ENCODE measurements around the gene DPP3.
"Not testable (repeated sequence)": the region's sequence is repeated elsewhere in the genome, so short reads cannot be mapped to it uniquely, and the experiment has no call there.

The DPP3 gene

GRCh38 chr11:66480117-66480938, at the start of gene DPP3:
Gene DPP3, plus strand, starts transcription at chr11:66480434. Its CDS starts 1,767 bp downstream, at chr11:66482201.
- FAIRE-seq (peak; percentile 46), DNase-seq (ENCODE audit: low spot score) (peak; percentile 85)

GRCh38 chr11:66431287-66431686, 48.9 kb upstream of the DPP3 start:
- DNase-seq (ENCODE audit: low spot score); FAIRE-seq: not testable (repeated sequence)

GRCh38 chr11:66431871-66432329, 48.3 kb upstream of the DPP3 start:
- FAIRE-seq; DNase-seq (ENCODE audit: low spot score): not testable (repeated sequence)

DNA sequence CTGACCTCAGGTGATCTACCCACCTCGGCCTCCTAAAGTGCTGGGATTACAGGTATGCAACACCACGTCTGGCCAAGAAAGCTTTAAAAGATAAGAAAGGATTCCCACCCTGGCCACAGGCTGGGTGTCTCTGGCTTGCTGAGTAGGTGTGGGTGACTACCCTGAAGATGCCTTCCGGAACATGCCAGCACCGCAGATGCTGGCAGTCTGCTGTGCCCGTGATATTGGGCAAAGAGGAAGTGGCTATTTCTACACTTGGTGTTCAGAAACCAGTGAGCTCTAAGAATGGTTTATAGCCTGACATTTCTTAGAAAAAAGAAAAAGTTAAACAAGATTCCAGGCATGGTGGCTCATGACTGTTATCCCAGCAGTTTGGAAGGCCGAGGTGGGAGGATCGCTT, 47.6 kb upstream of the DPP3 start:
- no peak for FAIRE-seq
- DNase-seq (ENCODE audit: low spot score): no peak

DNA sequence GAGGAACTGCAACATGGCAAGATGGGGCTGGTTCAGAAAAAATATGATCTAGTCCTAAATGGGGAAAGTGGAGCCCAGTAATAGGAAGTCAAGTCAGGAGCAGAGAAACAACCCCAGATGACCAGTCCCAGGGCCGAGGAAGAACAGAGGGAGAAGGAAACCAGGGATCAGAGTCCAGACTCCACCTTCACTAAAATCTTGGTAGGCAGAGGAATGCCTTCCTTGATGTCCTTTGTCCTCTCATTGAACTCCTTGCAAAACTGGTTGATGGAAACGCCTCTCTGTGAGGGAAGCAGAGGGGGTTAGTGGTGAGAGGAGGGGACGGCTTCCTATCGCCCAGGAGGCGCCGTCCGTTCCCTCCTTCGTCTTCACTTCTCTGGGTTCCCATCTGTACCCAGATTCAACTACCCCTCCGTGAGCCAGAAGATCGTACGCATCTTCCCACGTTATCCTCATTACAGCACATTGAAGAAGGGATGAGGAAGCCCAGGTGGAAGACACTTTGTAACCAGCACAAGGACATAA, 42.2 kb upstream of the DPP3 start:
- DNase-seq (ENCODE audit: low spot score) (no peak), FAIRE-seq (no peak)

- peak; percentile 84 for DNase-seq (ENCODE audit: low spot score)
- FAIRE-seq: peak; percentile 77
Measured at GRCh38 chr11:66438504-66439466, 41.4 kb upstream of the DPP3 start, which contains the start of gene MRPL11. Gene MRPL11, minus strand, starts transcription at chr11:66438848. Its CDS starts 94 bp downstream, at chr11:66438754.

DNA sequence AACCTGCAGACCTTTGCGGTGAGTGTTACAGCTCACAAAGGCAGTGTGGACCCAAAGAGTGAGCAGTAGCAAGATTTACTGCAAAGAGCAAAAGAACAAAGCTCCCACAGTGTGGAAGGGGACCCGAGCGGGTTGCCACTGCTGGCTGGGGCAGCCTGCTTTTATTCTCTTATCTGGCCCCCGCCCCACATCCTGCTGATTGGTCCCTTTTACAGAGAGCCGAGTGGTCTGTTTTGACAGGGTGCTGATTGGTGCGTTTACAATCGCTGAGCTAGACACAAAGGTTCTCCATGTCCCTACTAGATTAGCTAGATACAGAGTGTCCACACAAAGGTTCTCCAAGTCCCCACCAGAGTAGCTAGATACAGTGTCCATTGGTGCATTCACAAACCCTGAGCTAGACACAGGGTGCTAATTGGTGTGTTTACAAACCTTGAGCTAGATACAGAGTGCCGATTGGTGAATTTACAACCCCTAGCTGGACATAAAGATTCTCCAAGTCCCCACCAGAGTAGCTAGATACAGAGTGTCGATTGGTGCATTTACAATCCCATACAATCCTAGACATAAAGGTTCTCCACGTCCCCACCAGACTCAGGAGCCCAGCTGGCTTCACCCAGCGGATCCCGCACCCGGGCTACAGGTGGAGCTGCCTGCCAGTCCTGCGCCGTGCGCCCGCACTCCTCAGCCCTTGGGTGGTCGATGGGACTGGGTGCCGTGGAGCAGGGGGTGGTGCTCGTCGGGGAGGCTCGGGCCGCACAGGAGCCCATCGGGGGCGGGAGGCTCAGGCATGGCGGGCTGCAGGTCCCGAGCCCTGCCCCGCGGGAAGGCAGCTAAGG, 39.9 kb upstream of the DPP3 start:
- not testable (repeated sequence) for DNase-seq (ENCODE audit: low spot score); FAIRE-seq

DNA sequence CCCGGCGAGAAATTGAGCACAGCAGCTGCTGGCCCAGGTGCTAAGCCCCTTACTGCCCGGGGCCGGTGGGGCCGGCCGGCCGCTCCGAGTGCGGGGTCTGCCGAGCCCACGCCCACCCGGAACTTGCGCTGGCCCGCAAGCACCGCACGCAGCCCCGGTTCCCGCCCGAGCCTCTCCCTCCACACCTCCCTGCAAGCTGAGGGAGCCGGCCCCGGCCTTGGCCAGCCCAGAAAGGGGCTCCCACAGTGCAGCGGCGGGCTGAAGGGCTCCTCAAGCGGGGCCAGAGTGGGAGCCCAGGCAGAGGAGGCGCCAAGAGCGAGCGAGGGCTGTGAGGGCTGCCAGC, 39.3 kb upstream of the DPP3 start:
- FAIRE-seq: not testable (repeated sequence)

GRCh38 chr11:66443602-66444001, 36.6 kb upstream of the DPP3 start:
- DNase-seq (ENCODE audit: low spot score): peak; percentile 10
- FAIRE-seq: no peak

More for the DNA sequence above, 39.3 kb upstream of the DPP3 start:
- DNase-seq (ENCODE audit: low spot score): not testable (repeated sequence)

- FAIRE-seq: no peak
- no peak for DNase-seq (ENCODE audit: low spot score)
Measured at GRCh38 chr11:66447012-66447411, 33.2 kb upstream of the DPP3 start.

DNA sequence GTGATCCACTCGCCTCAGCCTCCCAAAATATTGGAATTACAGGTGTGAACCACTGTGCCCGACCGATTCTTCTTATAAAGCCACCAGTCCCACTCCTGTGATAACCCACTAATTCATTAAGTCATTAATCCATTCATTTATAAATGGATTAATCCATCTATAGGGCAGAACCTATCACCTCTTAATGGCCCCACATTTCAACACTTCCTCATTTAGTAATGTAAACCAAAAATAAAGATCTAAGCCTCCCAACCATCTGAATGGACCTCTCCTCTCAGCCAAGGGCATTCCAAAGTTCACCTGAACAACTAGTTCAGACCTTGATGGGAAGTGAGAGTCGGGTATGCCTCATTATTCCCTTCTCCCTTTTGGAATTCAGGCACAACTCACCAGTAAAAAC, 31.7 kb upstream of the DPP3 start:
- DNase-seq (ENCODE audit: low spot score) (no peak), FAIRE-seq (no peak)

- no peak for FAIRE-seq
Measured at GRCh38 chr11:66450560-66450959, 29.7 kb upstream of the DPP3 start.

DNA sequence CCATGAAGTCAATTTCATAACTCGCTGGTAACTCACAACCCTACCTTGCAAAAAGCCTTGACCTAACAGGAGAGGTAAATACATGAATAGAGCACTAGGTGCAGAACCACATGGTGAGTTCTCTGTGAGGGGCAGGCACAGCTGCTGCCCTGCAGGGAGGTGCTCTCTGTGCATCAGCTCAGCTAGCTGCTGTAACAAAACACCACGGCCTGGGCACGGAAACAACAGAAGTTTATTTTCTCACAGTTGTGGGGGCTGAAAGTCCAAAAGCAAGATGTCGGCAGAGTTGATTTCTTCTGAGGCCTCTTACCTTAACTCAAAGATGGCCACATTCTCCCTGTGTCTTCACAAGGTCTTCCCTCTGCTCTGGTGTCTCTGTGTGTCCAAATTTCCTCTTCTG, 28.6 kb upstream of the DPP3 start:
- FAIRE-seq (no peak), DNase-seq (ENCODE audit: low spot score) (no peak)

More at GRCh38 chr11:66450560-66450959, 29.7 kb upstream of the DPP3 start:
- no peak for DNase-seq (ENCODE audit: low spot score)

DNA sequence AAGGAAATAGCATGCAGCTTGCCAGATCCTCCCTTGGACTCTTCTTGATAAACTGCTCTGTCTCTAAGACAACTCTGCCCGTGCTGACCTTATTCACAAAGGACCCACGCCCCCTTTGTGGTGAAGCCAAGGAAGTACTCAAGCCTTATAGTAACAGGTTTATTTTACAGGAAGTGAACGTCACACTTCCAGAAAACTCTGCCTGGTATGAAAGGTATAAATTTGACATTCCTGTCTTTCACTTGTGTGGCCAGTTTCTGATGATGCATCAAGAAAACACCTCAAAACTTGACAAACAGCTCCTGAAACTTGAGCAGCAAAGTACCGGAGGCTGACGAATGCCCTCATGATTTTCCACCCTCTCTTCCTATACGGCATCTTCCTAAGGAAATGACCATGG, 26.0 kb upstream of the DPP3 start:
- DNase-seq (ENCODE audit: low spot score) (no peak), FAIRE-seq (no peak)

DNA sequence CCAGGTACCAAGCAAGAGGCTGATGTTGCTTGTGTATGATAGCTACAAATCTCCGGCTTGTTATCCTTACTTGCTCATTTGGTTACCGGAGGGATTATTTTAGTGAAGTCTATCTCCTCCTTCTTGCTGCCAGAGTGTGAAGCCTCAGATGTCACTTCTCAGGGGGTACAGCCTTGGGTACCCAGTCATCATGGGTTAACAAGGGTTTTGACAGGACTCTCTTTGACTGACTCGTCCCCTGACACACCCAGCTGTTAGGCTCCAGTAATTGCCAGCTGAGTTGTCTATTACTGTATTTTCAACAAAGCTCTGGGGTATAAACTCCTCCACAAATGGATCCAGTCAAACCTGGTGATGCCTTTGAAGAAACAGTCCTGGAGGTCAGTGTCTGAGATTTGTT, 25.4 kb upstream of the DPP3 start:
- no peak for FAIRE-seq
- no peak for DNase-seq (ENCODE audit: low spot score)

DNA sequence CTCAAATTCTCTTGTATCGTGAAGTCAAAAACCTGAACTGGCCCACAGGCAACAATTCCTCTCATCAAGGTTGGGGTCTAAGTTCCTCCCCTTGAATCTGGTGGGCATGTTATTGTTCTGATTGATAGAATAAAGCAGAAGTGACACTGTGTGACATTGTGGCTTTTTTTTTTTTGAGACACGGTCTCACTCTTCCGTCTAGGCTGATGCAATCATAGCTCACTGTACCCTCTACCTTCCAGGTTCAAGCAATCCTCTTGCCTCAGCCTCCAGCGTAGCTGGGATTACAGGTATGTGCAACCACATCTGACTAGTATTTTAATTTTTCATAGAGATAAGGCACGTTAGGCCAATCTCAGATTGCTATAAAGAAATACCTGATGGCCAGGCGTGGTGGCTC, 22.4 kb upstream of the DPP3 start:
- DNase-seq (ENCODE audit: low spot score) (no peak), FAIRE-seq (no peak)

DNA sequence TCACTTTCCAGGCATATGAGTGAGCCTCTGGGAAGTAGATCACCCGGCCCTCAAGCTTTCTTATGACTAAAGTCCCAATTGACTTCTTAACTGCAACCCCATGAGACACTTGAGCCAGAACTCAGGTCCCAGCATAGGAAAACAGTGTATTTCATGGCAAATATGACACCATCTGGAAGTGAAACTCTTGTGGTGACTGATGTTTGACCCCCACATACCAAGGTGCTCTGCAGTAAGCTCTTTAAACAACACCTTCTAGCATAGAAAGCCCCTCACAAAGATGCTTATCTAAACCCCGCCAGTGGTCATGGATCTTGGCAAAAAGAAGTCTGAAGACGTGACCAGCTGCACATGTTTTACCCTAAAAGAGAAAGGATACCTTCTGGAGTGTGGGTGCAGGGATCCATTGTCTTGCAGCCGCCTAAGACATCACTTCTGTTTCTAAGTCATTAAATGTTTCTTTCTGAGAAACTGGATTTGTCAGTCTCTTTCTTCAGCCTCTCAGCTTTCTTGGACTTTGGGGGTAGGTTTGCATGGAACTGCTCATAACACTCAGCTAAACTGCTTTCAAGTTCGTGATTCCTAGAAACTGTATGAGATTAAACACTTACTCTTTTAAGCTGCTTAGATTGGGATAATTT, 21.0 kb upstream of the DPP3 start:
- no peak for DNase-seq (ENCODE audit: low spot score)
- no peak for FAIRE-seq

DNA sequence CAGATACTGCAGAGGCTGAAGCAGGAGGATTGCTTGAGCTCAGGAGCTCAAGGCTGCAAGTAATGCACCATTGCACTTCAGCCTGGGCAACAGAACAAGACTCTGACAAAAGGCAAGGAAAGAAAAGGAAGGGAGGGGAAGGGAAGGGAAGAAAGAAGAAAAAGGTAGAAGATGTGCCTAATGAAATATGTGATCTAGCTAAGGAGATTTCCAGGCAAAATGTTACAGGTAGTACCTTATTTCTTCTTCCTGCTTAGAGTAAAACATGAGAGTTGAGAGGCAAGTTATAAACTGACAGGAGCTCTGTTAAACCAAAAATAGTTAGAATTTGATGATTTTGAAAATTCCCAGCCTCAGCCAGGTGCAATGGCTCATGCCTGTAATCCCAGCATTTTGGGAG, 18.2 kb upstream of the DPP3 start:
- DNase-seq (ENCODE audit: low spot score): no peak
- FAIRE-seq: no peak

DNA sequence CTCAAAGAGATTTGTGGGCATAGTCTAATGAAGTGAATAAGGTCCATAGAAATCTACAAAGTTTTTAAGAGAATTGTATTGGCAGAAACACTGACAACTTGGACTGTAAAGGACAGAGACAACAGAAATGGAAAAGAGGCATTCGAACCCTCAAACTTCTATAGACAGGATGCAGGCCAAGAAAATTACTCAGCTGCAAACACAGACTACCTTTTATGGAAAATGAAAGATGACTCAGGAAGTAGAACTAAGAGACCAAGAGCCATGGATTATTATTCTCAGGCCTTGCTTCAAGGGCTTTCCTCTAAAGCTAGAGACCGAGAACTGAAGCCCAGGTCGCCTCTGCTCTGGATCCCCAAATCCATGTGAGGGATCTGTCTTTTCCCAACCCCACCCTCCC, 17.3 kb upstream of the DPP3 start:
- DNase-seq (ENCODE audit: low spot score) (no peak), FAIRE-seq (no peak)

DNA sequence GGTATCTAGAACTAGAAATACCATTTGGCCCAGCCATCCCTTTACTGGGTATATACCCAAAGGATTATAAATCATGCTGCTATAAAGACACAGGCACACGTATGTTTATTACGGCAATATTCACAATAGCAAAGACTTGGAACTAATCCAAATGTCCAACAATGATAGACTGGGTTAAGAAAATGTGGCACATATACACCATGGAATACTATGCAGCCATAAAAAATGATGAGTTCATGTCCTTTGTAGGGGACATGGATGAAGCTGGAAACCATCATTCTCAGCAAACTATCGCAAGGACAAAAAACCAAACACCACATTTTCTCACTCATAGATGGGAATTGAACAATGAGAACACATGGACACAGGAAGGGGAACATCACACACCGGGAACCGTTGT, 16.1 kb upstream of the DPP3 start:
- not testable (repeated sequence) for FAIRE-seq; DNase-seq (ENCODE audit: low spot score)

Data from RCC 7860 (cell line).